ENCODE data around the gene C5orf46.

DNA sequence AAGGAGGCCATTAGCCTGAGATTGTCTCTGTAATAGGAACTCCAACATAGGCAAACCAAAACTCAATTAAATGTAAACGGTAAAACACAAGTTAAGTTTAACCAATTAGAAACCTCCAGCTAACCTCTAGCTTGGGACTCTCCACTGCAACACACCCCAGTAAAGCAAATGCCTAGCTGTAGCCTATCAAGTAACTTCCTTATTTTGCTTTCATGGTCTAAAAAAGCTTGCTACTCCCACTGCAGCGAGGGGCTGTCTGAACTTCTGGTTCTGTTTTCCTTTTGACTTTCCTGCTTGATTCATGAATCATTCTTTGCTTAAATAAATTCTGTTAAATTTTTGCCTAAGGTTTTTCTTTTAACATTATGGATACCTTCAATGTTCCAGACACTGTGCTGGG, 24.4 kb upstream of the C5orf46 start:
- no peak for TF ChIP-seq CTCF (IDR thresholded peaks at IDR 0.05; ENCODE audit: low read depth, low read length)
- TF ChIP-seq EZH2phosphoT487 (IDR thresholded peaks at IDR 0.05; ENCODE audit: low read depth): no peak

All from OCI-LY3 (cell line).